Left ventricle myocardium inferior (tissue), 1 donor: ENCODE measurements around the gene SCNN1G. TPM values are rescaled to one million over a fixed set of nuclear protein-coding genes. Genes with fewer than 3 reads are reported as not detected.

Experiments
- DNase-seq: peaks from one replicate; pipeline ENCODE4 v3.0.0-alpha.2; 2020
- H3K27ac ChIP-seq: fragments of 200-600 bp; replicated peaks from 2 replicates; pipeline ENCODE4 v1.8.0; 2021
- H3K27me3 ChIP-seq: fragments of 200-600 bp; 2 replicates; pipeline ENCODE4 v1.8.0; 2021; ENCODE audit warnings: low read depth
- H3K36me3 ChIP-seq: fragments of 200-600 bp; 2 replicates; pipeline ENCODE4 v1.8.0; 2021
- H3K4me1 ChIP-seq: fragments of 200-600 bp; 2 replicates; pipeline ENCODE4 v1.8.0; 2021
- H3K4me3 ChIP-seq: fragments of 200-600 bp; 2 replicates; pipeline ENCODE4 v1.8.0; 2021; ENCODE audit warnings: mild to moderate bottlenecking, moderate library complexity
- H3K9me3 ChIP-seq: fragments of 200-600 bp; replicated peaks from 2 replicates; pipeline ENCODE4 v1.8.0; 2021
- CTCF ChIP-seq: fragments of 200-600 bp; IDR thresholded peaks from 2 replicates; pipeline ENCODE4 v1.8.0; 2021; ENCODE audit warnings: antibody characterized with exemption, mild to moderate bottlenecking, borderline replicate concordance
- intact Hi-C: fragments of 100-400 bp; cut with micrococcal nuclease; formaldehyde crosslinking; loops from one replicate; pipeline ENCODE4 v1.11.0; 2022
- long read RNA-seq: library from polyadenylated mRNA; unstranded; transcript quantifications from one replicate; pipeline ENCODE4 v2.0.0, GENCODE V29; 2021
- total RNA-seq: library from RNA; stranded (reverse); fragmentation: NEBNext Ultra II Directional; extraction: Animal tissue kit (Norgen Biotek cat#: 25700); gene quantifications from one replicate; pipeline ENCODE4 v1.2.1, GENCODE V29; 2021
- donor health status: DM: no; HTN: yes; CAD: no; lungs with severe emphysema.

The SCNN1G gene
- total RNA-seq = not detected
- long read RNA-seq = 0 reads

- Histone ChIP-seq H3K4me3 (peak within 1 kb of the TSS; percentile 67), H3K4me1 (peaks cover 29% of the 10 kb centered on the region), H3K36me3 (no peaks in the 10 kb centered on the region), H3K27ac (no peak within 1 kb of the TSS), H3K27me3 (peaks cover 82% of the 10 kb centered on the region), H3K9me3 (no peaks in the 10 kb centered on the region)
- TF ChIP-seq CTCF = peak; percentile 61
- DNase-seq = peak; percentile 16
- intact Hi-C loops = no loop called here
Observed at GRCh38 chr16:23182679-23183542, at the start of gene SCNN1G. Gene SCNN1G, plus strand, starts transcription at chr16:23182745. Its CDS starts 3,527 bp downstream, at chr16:23186272.

- DNase-seq = peak; percentile 58
Observed at GRCh38 chr16:23132775-23133463, 49.6 kb upstream of the SCNN1G start.

GRCh38 chr16:23134274-23134673, 48.3 kb upstream of the SCNN1G start:
- Histone ChIP-seq H3K27me3 (no peaks in the 10 kb centered on the region), H3K36me3 (no peaks in the 10 kb centered on the region), H3K4me1 (peaks cover 59% of the 10 kb centered on the region), H3K4me3 (no peak overlapping the region), H3K9me3 (peaks cover 34% of the 10 kb centered on the region), H3K27ac (peak overlapping the region; percentile 88)
- no peak for TF ChIP-seq CTCF
- intact Hi-C loops = no loop called here
- DNase-seq = peak; percentile 69

More at GRCh38 chr16:23132775-23133463, 49.6 kb upstream of the SCNN1G start:
- H3K9me3 ChIP-seq = peaks cover 27% of the 10 kb centered on the region
- H3K27me3 ChIP-seq = no peaks in the 10 kb centered on the region
- peak overlapping the region; percentile 88 for H3K27ac ChIP-seq
- peak overlapping the region; percentile 50 for H3K4me3 ChIP-seq
- H3K36me3 ChIP-seq = no peaks in the 10 kb centered on the region
- no peak for TF ChIP-seq CTCF
- peaks cover 61% of the 10 kb centered on the region for H3K4me1 ChIP-seq
- intact Hi-C loops = no loop called here

- Histone ChIP-seq H3K9me3 (peaks cover 34% of the 10 kb centered on the region), H3K4me3 (no peak overlapping the region), H3K4me1 (peaks cover 59% of the 10 kb centered on the region), H3K36me3 (no peaks in the 10 kb centered on the region), H3K27me3 (no peaks in the 10 kb centered on the region), H3K27ac (no peak overlapping the region)
- intact Hi-C loops = no loop called here
- TF ChIP-seq CTCF = no peak
- no peak for DNase-seq
Observed at GRCh38 chr16:23137256-23137655, 45.3 kb upstream of the SCNN1G start.

- Histone ChIP-seq H3K9me3 (peaks cover 34% of the 10 kb centered on the region), H3K4me3 (no peak overlapping the region), H3K4me1 (peaks cover 59% of the 10 kb centered on the region), H3K27me3 (no peaks in the 10 kb centered on the region), H3K27ac (no peak overlapping the region), H3K36me3 (no peaks in the 10 kb centered on the region)
- DNase-seq = no peak
- intact Hi-C loops = no loop called here
- no peak for TF ChIP-seq CTCF
Observed at GRCh38 chr16:23137818-23138217, 44.7 kb upstream of the SCNN1G start.
